Peyer's patch (tissue), 4 donors: ENCODE measurements around the gene OR52R1.

Experiments used
- CTCF ChIP-seq, 6 experiments: fragments of 450-650 bp in 4 of 6; fragments of 200-600 bp in 2 of 6; sonication (generic) in 1 of 6; IDR thresholded peaks; one replicate each; pipeline ENCODE4 v1.5.1; 2017 to 2019; ENCODE audit warnings: antibody characterized with exemption in 6 of 6, mild to moderate bottlenecking in 3 of 6, moderate library complexity in 1 of 6
- POLR2A ChIP-seq, 2 donors: fragments of 450-650 bp; IDR thresholded peaks; one replicate each; pipeline ENCODE4 v1.5.1; 2017; ENCODE audit warnings: antibody characterized with exemption in 2 of 2, mild to moderate bottlenecking in 2 of 2, moderate library complexity in 2 of 2

GRCh38 chr11:4808476-4808875, 4.3 kb upstream of the OR52R1 start:
- TF ChIP-seq POLR2A (IDR thresholded peaks at IDR 0.05) = no peak
- TF ChIP-seq CTCF (IDR thresholded peaks at IDR 0.05) = no peak
